Spleen (tissue), 11 donors: ENCODE measurements around the gene RAPGEF4. TPM values are rescaled to one million over a fixed set of nuclear protein-coding genes. Genes with fewer than 3 reads are reported as not detected.

Source experiments
- DNase-seq: peaks from one replicate; pipeline ENCODE4 v3.0.0-alpha.2; 2020
- H3K27ac ChIP-seq, 8 donors: fragments of 200-600 bp; sonication (generic) in 7 of 8; 1 replicate in 4 of 8; 2 replicates in 4 of 8; pipeline versions ENCODE4 v1.5.0 to v1.8.0; 2016 to 2021; ENCODE audit warnings: inconsistent platforms in 4 of 8, mild to moderate bottlenecking in 4 of 8, moderate library complexity in 1 of 8
- H3K27me3 ChIP-seq, 7 donors: fragments of 200-600 bp; sonication (generic) in 6 of 7; replicated peaks in 1 of 7; 1 replicate in 4 of 7; 2 replicates in 3 of 7; pipeline versions ENCODE4 v1.5.0 to v1.8.0; 2016 to 2021; ENCODE audit warnings: inconsistent platforms in 3 of 7, mild to moderate bottlenecking in 1 of 7
- H3K36me3 ChIP-seq, 6 donors: fragments of 200-600 bp; sonication (generic) in 5 of 6; 1 replicate in 4 of 6; 2 replicates in 2 of 6; pipeline versions ENCODE4 v1.5.0 to v1.8.0; 2016 to 2021; ENCODE audit warnings: inconsistent platforms in 2 of 6
- H3K4me1 ChIP-seq, 6 donors: fragments of 200-600 bp; sonication (generic) in 5 of 6; 1 replicate in 3 of 6; 2 replicates in 3 of 6; pipeline versions ENCODE4 v1.5.0 to v1.8.0; 2016 to 2021; ENCODE audit warnings: inconsistent platforms in 3 of 6
- H3K4me3 ChIP-seq, 8 donors: fragments of 200-600 bp; sonication (generic) in 7 of 8; 1 replicate in 4 of 8; 2 replicates in 4 of 8; pipeline versions ENCODE4 v1.5.0 to v1.8.0; 2016 to 2021; ENCODE audit warnings: inconsistent platforms in 4 of 8, mild to moderate bottlenecking in 4 of 8, moderate library complexity in 2 of 8
- H3K9me3 ChIP-seq, 8 donors: fragments of 200-600 bp; sonication (generic) in 7 of 8; 1 replicate in 4 of 8; 2 replicates in 4 of 8; pipeline versions ENCODE4 v1.5.0 to v1.8.0; 2016 to 2021; ENCODE audit warnings: inconsistent platforms in 4 of 8
- POLR2A ChIP-seq, 3 donors: fragments of 450-650 bp; IDR thresholded peaks; one replicate each; pipeline ENCODE4 v1.5.1; 2017; ENCODE audit warnings: antibody characterized with exemption in 3 of 3, mild to moderate bottlenecking in 1 of 3
- POLR2AphosphoS5 ChIP-seq, 3 donors: sonication (generic); formaldehyde crosslinking; IDR thresholded peaks; one replicate each; pipeline ENCODE4 v1.5.1; 2017; ENCODE audit warnings: antibody characterized with exemption in 3 of 3
- WGBS, 5 donors: extraction: QIAGEN DNeasy Blood & Tissue Kit in 3 of 5; methylation state at CpG; one replicate each; pipeline versions ENCODE4 v1.1.5 to v1.1.7; 2013 to 2018; 5-methylcytosine and 5-hydroxymethylcytosine counted together
- intact Hi-C: fragments of 100-400 bp; cut with DNase I; formaldehyde crosslinking; loops from one replicate; pipeline ENCODE4 v1.15.0; 2023; ENCODE audit warnings: low total_unique reads
- polyA plus RNA-seq, 3 donors: library from polyadenylated mRNA; stranded (reverse); fragments of 200-250 nt; gene quantifications; one replicate each; pipeline ENCODE4 v1.2.1, GENCODE V29; 2013
- total RNA-seq, 7 donors: library from RNA; depleted of rRNA in 3 of 7; stranded (reverse); fragments of >200 nt in 3 of 7; fragmentation: NEBNext Ultra II Directional in 4 of 7; extraction: Animal tissue kit (Norgen Biotek cat#: 25700) in 4 of 7; gene quantifications; one replicate each; pipeline versions ENCODE4 v1.1.0 to v1.2.1, GENCODE V29; 2016 to 2021
- TF ChIP-seq, protein P1 (sequence below), 11 experiments: fragments of 200-600 bp in 7 of 11; fragments of 450-650 bp in 4 of 11; sonication (generic) in 4 of 11; IDR thresholded peaks in 8 of 11; conservative IDR thresholded peaks in 3 of 11; 1 replicate in 7 of 11; 2 replicates in 4 of 11; pipeline versions ENCODE4 v1.4.0 to v1.8.0; 2016 to 2021; ENCODE audit warnings: antibody characterized with exemption in 11 of 11, inconsistent platforms in 4 of 11, mild to moderate bottlenecking in 1 of 11
- donor health status: healthy with polysubstance abuse.
- donor health status: DM: no; HTN: no; CAD: no; lungs with moderate emphysema.
- donor health status: DM: no; HTN: no; CAD: no.
- donor health status: Bipolar disorder and iron deficiency.
- donor health status: healthy.
- donor health status: DM: no; HTN: no; CAD: no.
- donor health status: DM: yes; HTN: yes; CAD: no.

Gene RAPGEF4
- total and polyA plus RNA-seq, 10 donors, result 0.52 to 11.0 (median 1.9) TPM

DNA sequence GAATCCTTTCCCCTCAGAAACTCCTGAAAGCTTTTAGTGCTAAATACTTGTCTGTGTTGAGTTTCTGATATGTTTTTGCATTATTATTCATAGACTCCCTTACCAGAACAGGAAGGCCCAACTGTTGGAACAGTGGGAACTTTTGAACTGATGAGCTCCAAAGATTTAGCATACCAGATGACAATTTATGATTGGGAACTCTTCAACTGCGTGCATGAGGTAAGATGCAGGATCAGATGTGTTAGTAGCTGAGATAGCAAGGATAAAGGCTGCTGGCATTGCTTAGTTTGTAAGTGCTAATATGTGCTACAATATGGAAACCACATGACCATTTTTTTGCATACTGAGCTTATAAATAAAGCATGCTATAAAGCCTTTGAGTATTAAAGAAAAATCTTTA, 290.8 kb downstream of the RAPGEF4 start:
- Histone ChIP-seq H3K27ac (no peak overlapping the region), H3K9me3 (no peaks in the 10 kb centered on the region), H3K27me3 (no peaks in the 10 kb centered on the region), H3K4me3 (no peak overlapping the region), H3K36me3 (no peaks in the 10 kb centered on the region), H3K4me1 (peaks cover 0 to 9% (median 0%) of the 10 kb centered on the region in 6 donors)
- WGBS, 5 donors, result 84 to 100% (median 97%) methylated on average over 1 of the region's 1 CpG
- TF ChIP-seq POLR2A (IDR thresholded peaks at IDR 0.05), result no peak
- TF ChIP-seq, protein P1, sequence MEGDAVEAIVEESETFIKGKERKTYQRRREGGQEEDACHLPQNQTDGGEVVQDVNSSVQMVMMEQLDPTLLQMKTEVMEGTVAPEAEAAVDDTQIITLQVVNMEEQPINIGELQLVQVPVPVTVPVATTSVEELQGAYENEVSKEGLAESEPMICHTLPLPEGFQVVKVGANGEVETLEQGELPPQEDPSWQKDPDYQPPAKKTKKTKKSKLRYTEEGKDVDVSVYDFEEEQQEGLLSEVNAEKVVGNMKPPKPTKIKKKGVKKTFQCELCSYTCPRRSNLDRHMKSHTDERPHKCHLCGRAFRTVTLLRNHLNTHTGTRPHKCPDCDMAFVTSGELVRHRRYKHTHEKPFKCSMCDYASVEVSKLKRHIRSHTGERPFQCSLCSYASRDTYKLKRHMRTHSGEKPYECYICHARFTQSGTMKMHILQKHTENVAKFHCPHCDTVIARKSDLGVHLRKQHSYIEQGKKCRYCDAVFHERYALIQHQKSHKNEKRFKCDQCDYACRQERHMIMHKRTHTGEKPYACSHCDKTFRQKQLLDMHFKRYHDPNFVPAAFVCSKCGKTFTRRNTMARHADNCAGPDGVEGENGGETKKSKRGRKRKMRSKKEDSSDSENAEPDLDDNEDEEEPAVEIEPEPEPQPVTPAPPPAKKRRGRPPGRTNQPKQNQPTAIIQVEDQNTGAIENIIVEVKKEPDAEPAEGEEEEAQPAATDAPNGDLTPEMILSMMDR (IDR thresholded peaks at IDR 0.05 in 8 of 11, conservative IDR thresholded peaks at IDR 0.05 in 3 of 11), result peak in 1 of 11 experiments; percentile 9
- DNase-seq, result no peak
- intact Hi-C loops, result no loop called here

DNA sequence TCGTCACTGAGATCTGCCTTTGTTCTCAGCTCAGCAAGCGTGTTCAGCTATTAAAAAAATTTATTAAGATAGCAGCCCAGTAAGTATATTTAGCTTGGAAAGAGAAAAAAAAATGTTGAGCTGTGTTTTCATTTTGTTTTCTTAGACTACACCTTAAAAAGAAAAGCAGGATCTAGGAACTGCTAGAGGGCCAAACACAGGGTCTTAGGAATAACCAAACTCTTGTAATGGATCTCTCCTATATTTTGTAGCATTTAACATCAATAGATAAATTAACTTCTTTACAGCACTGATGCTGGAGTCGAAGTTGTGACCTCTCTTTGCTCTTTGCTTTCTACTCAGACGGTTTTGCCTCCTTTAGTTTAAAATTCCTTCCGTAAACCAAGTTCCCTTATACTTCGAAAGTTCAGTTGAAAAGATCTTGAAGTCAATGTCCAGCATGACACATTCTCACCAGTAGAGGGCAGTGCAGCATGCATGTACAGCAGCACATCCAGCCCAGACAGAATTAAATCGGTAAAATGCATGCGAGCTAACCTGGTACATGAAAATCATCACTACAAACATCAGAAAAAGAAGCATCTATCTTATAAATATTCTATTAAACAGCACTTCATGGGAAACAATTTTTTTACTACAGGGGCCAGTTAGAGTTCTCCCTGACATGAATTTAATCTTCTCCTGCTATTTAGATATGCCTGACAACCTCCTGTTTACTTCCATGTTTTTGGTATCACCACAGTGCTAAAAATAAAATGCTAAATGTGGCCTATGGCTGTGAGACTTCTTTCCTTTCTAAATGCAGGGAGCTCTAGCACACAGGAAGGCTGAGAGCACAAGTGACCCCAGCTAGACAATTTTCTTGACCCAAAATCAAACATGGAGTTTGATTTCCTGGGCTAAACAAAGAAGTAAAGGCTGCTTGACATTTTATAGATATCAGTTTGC, 291.8 kb downstream of the RAPGEF4 start:
- WGBS, 5 donors, result 27 to 36% (median 30%) methylated on average over 8 of the region's 8 CpGs
- Histone ChIP-seq H3K4me1 (peaks cover 0 to 9% (median 0%) of the 10 kb centered on the region in 6 donors), H3K9me3 (no peaks in the 10 kb centered on the region), H3K36me3 (no peaks in the 10 kb centered on the region), H3K27me3 (no peaks in the 10 kb centered on the region), H3K27ac (no peak overlapping the region), H3K4me3 (no peak overlapping the region)
- no peak for DNase-seq
- intact Hi-C loops, result loop anchor here (2.0 kb wide), 1 partner anchor 183 kb away; no protein-coding TSS in a partner anchor
- TF ChIP-seq POLR2AphosphoS5 (IDR thresholded peaks at IDR 0.05), result no peak
- TF ChIP-seq, protein P1 (IDR thresholded peaks at IDR 0.05 in 8 of 11, conservative IDR thresholded peaks at IDR 0.05 in 3 of 11), result peak; percentile 81 to 93 (median 88)

DNA sequence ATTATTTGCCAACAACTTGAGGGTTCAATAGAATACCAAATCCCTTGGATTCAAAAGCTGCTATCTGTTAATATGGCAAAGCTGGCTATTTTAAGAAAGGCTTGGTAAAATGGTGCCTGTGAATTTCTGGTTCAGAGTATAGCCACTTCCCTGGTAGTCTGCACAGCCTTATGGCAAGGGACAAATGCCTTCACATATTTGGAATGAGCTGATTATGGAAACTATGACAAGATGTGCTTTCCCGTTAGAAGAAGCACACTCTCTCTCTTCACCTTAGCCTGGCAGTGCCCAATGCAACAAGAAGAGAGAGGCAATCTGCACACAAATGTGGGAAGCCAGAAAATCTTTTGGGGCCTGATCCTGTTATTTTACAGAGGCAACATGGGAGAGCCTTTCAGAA, 292.5 kb downstream of the RAPGEF4 start:
- no peak for TF ChIP-seq POLR2AphosphoS5 (IDR thresholded peaks at IDR 0.05)
- TF ChIP-seq, protein P1 (IDR thresholded peaks at IDR 0.05 in 8 of 11, conservative IDR thresholded peaks at IDR 0.05 in 3 of 11), result no peak
- TF ChIP-seq POLR2A (IDR thresholded peaks at IDR 0.05), result no peak
- Histone ChIP-seq H3K27me3 (no peaks in the 10 kb centered on the region), H3K9me3 (no peaks in the 10 kb centered on the region), H3K4me1 (peaks cover 0 to 9% (median 0%) of the 10 kb centered on the region in 6 donors), H3K27ac (no peak overlapping the region), H3K4me3 (no peak overlapping the region), H3K36me3 (no peaks in the 10 kb centered on the region)
- DNase-seq, result no peak
- intact Hi-C loops, result loop anchor here (2.0 kb wide), 1 partner anchor 183 kb away; no protein-coding TSS in a partner anchor
- WGBS, 5 donors, result 93 to 100% (median 94%) methylated on average over 1 of the region's 1 CpG

DNA sequence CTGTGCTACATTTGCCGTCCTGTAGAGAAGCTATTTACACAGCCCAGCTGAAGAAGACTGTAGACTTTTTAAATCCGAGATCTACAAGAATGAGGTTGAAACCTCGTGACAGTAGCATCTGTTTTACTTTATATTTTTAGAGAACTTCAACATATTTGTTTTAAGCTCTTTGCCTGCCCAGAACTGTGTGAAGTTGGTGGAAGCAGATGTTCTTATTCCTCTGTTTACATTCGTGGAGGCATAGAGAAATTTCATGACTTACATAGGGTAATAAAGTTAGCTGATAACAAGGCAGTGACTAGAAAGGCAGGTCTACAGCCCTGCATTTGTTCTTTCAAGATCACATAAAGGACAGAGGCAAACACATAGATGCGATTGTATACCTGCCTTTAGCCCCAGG, 293.0 kb downstream of the RAPGEF4 start:
- Histone ChIP-seq H3K27ac (no peak overlapping the region), H3K9me3 (no peaks in the 10 kb centered on the region), H3K36me3 (no peaks in the 10 kb centered on the region), H3K4me1 (peaks cover 0 to 9% (median 0%) of the 10 kb centered on the region in 6 donors), H3K4me3 (no peak overlapping the region), H3K27me3 (no peaks in the 10 kb centered on the region)
- intact Hi-C loops, result loop anchor here (2.0 kb wide), 1 partner anchor 182 kb away; no protein-coding TSS in a partner anchor
- TF ChIP-seq, protein P1 (IDR thresholded peaks at IDR 0.05 in 8 of 11, conservative IDR thresholded peaks at IDR 0.05 in 3 of 11), result no peak
- TF ChIP-seq POLR2AphosphoS5 (IDR thresholded peaks at IDR 0.05), result no peak
- no peak for TF ChIP-seq POLR2A (IDR thresholded peaks at IDR 0.05)
- no peak for DNase-seq
- 63 to 80% (median 79%) methylated on average over 5 of the region's 5 CpGs for WGBS, 5 donors
